ENCODE results near the gene TAS2R60.

- TF ChIP-seq CTCF (conservative IDR thresholded peaks at IDR 0.05) (no peak), ZFX (IDR thresholded peaks at IDR 0.05) (no peak)
These were observed 17.2 kb downstream of the TAS2R60 start for GRCh38 chr7:143460271-143460979.
